Nucleus accumbens (tissue), 56 donors: ENCODE measurements around the gene NCKAP5L.

Experiments used
- DNase-seq, 56 donors: peaks; one replicate each; lab custom pipeline; 2025; lab: John Stamatoyannopoulos, UW

The NCKAP5L gene

DNA sequence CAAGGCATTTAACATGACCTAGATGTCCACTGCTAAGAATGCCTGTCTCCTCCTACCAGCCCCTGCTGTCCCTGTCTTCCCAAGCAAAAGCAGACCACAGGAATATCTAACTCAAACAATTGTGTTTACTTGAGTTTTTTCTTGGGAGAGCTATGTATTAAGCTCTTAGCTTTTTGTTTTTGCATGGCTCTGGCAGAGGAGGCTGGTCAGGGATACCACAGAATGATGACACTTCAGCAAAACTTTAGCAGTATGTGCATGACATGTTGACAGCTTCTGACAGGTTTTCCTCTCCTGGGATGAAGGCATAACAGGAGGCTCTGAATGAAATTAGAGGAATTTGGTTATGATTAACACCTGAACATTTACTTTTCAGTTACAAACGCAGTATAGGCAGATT lies 79.9 kb downstream of the NCKAP5L start:
- DNase-seq: no peak

DNA sequence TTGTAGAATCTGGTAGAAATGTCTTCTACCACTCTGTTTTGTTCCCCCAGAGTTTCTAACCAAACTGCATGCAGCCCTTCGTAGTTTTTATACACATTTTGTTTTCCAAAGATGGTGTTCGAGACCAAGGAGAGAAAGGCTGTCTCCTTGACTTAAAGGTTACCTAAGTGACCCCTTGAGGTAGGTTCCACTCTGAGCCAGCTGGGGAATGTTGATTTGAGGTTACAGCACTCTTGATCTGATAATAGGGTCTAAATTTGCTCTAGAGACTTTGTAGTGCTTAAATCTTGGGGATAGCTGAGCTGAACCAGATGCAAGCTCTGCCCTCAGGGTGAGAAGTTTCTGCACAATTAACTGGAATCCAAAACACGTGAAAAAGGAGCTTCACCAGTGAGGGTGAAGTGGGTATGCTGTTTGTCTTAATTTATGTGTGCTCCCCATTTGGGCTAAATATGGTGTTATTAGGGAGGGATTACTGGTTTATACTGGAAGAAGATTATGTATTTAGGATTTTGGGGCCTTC lies 83.8 kb downstream of the NCKAP5L start:
- no peak for DNase-seq

DNA sequence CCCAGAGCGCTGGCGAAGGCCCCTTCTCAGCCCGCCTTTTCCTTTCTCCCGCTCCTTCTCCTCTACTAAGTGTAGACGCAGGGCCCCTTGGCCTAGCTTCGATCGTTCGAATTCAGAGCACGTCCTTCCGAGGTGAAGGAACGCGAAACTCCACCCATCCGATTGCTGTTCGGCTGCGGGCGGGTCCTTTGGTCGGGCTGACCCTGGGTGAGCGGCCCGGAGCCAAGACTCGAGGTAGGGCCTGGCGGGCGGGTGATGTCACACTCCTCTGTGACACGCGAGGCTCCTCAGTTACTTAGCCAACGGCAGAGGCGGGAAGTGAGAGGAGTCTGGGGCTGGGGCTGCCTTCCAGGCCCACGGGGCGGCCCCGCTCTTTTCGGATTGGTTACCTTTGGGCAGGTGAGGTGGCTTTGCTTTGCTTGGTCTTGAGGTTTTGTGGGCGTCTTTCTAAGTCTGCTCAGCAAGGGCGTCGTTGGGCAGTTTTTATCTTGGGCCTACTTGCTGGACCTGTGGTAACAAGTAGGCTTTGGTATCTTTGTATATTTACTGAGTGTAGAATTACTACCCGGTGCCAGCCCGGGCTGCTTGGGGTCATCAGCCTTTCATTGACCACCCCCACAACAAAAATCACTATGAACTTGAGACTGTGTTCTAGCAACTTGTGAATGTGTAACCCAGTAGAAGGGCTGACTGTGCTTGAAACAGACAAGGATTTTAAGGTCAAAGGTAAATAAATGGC lies 86.2 kb downstream of the NCKAP5L start:
- DNase-seq: peak in 33 of 56 donors; percentile 26 to 92 (median 73)
